ENCODE data around the gene CARHSP1.
"Not testable (repeated sequence)": the region's sequence is repeated elsewhere in the genome, so short reads cannot be mapped to it uniquely, and the experiment has no call there.

Gene CARHSP1

DNA sequence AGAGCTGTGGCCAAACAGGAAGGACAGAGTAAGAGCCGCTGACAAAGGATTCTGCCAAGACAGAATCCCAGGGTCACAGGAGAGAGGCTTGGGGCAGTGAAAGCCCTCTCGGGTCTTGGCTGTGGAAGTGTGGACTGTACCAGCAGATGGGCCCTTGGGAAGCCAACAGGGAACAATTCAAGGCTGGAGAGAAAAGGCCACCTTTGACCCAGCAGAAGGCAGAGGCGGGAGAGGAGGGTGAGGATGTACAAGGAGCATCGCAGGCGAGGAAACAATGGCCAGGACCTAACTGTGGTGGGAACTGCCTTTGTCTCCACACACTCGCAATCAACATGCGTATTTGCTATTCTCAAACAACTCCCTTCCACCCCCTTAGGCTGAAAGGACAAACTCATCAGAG is 15.7 kb downstream of the CARHSP1 start:
- no peak for DNase-seq

DNA sequence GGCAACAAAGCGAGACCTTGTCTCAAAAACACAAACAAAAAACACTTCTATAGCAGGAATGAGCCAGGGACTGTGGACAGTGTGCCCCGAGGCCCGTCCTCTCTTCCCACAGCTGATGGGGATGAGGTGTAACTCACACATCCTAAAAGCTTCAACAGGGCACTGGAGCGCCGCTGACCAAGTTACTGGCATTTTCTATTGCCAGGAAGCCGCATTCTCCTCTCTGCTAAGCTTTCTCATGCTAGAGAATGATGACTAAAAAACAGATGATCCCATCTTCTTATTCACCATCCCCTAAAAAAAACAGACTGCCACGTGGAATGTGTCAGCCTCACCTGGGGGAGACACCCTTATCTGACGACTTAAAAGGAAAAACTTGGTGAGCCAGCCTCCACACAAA is 16.3 kb downstream of the CARHSP1 start:
- DNase-seq, result no peak

DNA sequence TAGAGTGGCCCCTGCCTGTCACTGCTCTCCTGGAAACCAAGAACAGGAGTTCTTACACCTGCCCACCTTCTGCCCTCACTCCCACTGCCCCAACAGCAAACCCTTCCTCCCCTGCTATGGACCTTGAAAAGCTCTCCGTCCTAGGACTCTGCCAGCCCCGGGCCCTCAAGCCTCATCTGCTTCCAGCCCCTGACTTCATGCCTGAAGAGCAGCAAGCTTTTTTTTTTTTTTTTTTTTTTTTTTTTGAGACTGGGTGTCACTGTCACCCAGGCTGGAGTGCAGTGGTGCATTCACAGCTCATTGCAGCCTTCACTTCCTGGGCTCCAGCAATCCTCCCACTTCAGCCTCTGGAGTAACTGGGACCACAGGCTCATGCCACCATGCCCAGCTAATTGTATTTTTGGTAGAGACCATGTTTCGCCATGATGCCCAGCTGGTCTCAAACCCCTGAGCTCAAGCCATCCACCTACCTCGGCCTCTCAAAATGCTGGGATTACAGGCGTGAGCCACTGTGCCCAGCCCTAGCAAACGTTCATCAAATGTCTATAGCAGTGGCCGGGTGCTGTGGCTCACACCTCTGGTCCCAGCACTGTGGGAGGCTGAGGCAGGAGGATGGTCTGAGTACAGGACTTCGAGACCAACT is 16.9 kb downstream of the CARHSP1 start:
- no peak for DNase-seq

DNA sequence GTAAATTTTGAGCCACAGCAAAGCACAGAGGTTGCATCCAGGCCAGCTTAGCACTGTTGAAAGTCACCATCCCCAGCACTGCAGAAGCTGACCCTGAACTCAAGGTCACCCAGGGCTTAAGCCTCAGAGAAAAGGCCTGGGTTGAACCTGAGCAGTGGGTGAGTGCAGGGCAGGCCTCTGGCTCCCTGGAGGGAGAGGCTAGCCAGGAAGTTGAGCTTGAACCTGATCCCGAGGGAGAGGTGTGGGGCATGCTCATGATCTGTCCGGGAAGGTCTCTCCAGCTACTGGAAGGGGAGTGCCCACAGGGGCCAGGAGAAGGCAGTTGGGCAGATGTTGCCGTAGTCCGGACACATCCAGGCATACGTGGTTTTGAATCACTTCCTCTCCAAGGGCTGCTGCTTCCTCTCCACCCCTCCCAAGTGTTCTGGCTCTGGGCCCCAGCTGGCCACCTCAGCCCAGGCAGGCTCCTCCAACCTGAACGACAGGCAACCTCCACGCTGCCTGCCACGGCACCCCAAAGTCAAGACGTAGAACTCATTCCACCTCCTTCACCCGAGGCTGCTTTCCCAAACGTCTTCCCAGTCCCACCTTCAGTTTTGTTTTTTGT is 18.4 kb downstream of the CARHSP1 start:
- DNase-seq, result peak; percentile 64

DNA sequence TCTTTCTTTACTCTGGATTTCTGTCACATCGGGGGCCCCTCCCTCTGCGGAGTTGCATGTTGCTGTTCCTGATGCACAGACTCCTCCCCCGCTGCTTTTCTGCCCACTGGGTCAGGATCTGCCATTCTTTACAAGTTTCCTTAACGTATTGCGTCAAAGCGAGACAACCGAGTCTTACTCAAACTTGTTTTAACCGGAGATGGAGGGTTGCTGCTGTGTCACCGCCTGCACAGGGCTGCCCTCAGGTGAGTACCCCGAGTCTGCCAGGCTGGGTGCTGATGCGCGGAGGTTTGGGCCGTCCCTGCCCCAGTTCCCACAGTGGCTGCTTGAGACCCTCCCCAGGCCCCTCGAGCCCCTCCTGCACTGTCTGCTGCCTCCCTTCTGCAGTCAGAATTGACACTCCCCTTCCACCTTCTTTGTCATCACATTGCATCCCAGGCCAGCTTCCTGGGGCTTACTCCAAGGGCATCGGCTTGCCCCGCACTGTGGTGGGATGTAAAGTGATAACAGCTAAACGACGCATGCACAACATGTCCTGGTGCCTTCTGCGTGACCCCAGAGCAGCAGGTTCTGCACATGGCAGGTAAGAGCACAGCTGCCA is 19.3 kb downstream of the CARHSP1 start:
- peak; percentile 22 for DNase-seq

DNA sequence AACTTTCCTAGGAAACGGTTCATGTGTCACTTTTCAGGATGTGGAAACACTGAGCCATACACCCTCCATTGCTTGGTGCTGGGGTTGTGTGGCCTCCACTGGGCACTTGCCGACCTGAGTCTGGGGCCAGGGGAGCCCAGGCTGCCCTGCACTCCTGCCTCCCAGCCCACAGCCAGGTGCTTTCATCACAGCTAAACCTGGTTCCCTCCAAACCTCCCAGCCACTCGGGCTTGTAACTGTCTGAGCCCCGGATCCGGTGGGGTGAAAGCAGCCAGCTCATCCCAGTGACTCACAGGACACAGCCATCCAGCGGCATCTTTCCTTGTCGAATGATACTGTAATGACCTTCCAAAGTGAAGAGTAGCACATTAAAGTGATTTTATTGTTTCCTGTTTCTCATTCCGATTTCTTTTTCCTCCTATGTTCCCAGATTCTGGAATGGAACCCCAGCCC is 19.8 kb downstream of the CARHSP1 start:
- peak; percentile 15 for DNase-seq

DNA sequence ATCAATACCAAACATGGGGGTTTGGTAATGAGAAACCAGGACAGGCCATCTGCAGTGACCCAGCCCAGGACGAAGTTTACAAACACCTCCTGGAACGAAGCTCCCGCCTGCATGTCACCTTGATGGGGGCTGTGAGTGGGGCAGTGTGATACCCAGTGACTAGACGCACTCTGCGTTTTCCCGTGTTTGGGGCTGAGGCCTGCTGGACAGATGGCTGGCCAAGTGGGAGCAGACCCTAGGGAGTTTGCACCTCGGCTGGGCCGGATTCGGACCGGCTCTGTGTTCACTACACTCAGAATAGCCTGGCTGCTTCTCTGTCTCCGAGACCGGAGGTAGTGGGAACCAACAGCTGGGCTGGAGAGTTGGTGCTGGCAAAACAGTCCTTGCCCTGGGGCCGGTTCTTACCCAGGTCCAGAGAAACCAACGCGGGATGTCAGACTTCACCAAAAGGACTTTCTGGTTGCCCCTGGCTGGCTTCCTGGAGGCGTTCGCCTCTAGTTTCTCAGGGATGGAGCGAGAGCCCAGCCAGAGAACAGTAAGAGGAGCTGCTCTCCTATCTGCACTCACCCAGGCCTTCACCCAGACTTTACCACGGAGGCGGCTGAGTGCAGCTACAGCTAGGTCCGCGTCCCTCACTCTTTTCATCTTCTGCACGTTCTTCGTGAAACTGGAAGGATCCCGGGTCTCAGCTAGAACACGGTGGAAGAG is 20.4 kb downstream of the CARHSP1 start:
- DNase-seq, result peak; percentile 19

DNA sequence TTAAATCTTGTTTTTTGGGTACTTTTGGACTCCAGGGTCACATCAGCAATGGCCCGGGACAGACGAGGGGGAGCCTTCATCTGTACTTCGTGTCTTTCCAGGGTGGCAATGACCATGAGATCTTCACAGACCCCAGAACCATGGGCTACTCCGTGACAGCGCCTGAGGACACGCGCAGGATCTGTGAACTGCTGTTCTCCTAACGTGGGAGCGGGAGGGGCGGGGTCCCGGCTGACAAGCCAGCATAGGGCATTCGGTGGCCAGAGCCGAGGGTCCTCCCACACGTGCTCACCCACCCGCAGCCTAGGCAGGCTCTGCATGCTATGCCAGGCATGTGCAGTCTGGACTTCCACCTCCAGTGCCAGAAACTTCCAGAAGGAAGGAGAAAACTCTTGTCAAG is 21.2 kb downstream of the CARHSP1 start:
- no peak for DNase-seq

DNA sequence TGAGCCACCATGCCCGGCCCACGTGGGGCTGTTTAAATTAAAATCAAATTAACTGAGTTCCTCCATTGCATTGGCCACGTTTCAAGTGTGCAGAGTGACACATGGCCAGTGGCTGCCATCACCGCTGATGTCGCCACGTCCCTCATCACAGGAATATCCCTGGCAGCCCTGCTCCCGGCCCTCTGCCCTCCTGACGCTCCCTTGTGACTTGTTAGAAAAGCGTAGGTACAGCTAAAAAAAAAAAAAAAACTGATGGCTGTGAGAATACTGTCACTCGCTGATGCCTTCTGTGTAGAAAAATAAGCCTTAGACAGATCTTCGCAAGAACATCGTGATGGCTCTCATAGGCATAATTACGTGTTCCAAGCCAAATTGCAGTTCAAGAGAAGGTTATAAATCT is 21.7 kb downstream of the CARHSP1 start:
- DNase-seq, result no peak

DNA sequence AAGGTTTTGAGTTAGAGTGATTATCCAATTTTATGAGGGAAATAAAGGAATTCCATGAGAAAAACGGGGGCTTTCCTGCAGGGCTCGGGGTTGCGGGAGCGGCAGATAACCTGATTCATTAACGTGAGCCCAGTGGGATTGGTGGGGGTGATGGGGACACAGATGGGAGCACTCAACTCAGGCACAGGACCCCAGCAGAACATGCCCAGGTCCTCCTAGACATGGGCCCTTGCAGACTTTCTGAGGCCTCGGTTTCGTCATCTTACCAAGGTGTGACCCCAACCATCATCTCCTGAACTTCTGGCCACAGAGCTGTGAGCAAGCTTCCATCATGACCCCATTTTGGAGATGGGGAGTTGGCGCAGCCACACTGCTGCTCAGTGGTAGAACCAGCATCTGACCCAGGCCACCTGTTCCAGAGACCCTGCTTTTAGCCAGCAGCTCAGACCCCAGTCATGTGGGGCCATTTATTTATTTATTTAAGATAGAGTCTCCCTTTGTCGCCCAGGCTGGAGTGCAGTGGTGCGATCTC is 22.3 kb downstream of the CARHSP1 start:
- DNase-seq, result no peak

DNA sequence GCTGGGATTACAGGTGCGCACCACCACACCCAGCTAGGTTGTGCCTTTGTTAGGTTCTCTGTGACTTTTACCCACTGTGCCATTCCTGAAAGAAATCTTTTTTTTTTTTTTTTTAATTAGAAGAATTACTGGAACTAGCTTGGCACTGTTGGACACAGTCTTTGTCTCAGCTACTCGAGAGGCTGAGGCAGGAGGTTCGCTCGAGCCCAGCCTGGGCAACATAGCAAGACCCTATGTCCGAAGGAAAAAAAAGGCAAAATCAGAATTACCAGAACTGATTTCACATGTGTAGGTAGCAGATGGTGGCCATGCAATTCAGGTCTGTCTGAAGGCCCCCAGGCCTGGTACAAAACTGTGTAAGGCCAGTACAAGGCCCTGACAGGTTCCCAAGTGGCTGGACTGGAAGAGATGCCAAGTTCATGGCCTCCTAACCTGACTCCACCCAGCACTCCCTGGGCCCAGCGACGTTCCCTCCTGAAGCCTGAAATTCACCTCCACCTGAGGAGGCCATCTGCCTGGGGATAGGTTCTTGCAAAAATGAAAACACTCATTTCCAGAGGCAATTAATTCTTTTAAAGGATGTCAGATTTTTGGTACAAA is 23.0 kb downstream of the CARHSP1 start:
- DNase-seq, result no peak

DNA sequence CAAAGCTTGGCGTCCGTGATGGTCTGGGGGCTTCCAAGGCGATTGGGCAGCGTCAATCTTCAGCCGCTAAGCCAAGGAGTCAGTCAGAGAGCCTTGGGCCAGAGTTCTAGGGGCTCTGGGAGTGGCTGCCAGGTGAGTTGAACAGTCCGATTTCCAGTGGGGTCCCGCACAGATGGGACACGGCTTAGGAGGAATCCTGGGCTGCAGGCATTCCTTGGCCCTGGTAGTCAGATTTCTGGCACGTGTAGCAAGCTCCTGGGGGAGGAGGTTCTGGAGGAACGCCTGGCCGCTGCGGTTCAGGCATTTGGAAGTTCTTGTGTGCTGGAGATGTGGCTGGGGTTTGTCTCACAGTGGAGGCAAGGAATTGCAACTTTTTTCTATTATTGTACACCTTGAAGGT is 25.5 kb downstream of the CARHSP1 start:
- not testable (repeated sequence) for DNase-seq

DNA sequence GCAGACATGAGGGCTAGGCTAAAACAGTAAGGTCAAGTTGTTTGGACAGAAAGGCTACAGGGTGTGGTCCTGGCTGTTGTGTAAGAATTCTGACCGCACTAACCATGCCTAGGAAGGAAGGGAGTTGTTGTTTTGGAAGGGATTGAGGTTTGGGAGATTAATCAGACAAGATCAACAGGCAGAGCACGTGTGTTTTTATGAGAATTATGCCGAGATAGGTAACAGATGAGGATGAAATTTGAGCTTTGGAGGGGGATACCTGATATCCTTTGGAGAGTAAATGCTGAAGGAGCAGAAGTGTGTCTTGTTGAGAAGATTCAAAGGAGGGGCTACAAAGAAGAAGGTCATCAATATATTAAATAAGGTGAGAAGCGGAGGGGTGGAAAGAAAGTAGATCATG is 26.8 kb downstream of the CARHSP1 start:
- not testable (repeated sequence) for DNase-seq

DNA sequence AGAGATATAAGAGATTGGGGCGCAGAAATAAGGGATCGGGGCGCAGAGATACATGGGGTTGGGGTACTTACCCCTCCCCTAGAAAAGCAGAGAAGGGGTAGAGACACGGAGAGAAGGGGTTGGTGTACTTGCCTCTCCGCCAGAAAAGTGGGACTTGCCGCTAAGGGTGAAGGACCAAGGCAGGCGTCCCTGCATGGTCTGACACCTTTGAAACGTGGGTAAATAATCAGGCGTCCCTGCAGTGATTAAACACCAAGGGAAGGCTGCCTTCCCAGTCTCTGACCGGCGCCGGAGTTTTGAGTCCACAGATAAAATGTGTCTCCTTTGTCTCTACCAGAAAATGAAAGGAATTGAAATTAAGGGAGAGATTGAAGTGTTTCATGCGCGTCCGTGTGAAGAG is 31.2 kb downstream of the CARHSP1 start:
- not testable (repeated sequence) for DNase-seq

DNA sequence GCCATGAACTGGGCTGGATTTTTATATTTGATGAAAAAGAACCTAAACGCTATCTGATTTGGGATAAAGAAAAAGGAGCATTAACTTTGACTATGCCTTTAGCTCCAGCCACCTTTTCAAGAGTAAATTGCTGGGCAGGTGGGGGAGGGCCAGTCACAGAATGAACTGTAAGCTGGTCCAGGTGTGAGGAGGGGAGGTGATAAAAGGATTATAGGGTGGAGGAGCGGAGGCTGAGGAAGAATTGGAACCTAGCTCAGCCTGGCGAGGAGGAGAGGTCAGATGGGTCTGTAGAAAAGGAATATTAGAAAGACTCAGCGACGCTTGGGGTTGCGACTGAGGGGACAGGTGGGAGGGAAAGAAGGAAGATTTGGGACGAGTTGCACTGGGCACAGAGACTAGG is 32.0 kb downstream of the CARHSP1 start:
- not testable (repeated sequence) for DNase-seq

DNA sequence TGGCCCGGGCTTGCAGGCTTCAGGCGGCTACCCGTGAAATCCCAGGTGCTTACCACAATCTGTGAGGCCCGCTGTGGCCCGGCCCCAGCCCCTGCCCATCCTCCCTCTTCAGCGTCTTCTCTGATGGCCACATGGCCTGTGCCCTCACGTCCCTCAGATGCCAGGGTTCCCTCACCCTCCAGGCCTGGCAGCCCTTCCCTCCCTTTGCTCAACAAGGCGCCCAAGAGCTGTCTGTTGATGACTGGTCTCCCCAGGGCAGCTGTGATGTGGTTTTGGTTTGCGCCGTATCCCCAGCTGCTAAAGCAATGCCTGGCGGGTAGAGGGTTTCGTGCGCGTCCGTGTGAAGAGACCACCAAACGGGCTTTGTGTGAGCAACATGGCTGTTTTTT is 36.1 kb downstream of the CARHSP1 start:
- no peak for DNase-seq

DNA sequence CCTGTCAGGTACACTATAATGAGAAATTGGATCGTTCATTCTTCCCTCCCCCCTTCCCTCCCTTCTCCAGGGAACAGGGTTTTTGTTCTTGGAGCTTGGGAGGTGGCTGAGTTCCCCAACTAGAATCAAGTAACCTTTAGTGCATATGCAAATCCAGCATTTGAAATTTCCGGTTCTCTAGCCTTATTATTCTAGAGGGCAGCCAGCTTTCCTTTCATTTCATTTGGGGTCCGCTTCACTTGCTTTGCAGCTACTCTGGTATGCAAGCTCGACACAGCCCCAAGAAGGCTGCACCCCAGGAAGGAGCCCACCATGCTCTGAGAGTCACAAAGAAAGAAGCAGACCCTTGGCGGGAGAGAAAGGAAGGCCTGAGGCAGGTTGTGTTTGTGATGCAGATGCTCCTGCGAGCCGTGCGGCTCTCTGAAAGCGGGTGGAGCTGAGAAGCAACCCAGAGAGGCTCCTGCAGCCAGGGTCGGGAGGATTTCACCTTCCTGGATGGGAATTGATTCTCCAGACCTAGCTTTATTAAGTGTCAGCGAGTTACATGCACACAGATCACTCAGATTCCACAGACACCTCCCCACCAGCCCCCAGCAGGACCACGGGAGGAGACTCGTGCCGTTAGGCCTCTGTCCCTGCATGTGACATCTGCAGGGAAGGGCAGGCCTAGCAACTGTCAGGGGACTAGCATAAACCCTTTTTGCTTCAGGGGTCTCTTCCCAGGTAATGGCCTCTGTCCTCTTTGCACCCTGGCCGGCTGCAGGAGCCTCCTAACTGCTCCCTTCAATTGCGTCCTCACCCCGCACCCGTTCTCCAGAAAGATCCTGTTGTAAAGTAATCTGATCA is 36.7 kb downstream of the CARHSP1 start:
- no peak for DNase-seq

DNA sequence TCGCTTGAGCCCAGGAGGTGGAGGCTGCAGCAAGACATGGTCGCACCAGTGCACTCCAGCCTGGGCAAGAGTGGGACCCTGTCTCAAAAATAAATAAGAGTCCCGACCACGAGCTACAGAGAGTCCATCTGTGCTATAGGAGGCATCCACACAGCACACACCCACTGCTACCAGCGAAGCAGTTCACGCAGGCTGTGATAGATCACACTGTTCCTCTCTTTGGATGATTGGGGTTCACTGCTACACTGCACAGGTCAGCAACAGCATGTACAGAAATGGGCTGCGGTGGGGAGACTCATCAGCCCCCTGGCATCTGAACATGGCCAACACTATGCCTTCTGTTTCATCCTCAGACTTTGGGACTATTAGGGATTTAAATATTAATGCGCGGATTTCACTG is 37.4 kb downstream of the CARHSP1 start:
- DNase-seq, result no peak

DNA sequence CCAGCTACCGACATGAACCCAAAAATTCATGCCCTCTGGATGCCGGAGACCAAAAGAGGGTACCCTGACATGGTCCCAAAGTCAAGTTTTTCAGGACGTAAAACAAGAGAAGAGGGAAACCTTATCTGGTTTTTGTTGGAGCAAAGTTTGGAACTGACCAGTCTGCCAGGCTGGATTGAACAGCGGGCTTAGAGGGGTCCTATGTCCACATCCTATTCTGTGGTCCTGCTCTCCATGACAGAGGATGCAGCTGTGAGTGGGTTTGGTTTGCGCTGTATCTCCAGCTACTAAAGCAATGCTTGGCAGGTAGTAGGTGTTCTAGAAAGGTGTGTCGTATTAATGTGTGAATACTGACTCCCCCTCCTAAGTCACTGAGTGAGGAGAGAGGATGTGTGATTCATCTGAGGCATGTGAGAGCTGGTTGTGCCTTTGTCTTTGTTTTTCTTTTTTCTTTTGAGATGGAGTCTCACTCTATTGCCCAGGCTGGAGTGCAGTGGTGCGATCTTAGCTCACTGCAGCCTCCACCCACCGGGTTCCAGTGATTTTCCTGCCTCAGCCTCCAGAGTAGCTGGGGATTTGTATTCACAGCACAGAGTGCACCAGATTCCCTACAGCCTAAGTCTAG is 40.2 kb downstream of the CARHSP1 start:
- no peak for DNase-seq

DNA sequence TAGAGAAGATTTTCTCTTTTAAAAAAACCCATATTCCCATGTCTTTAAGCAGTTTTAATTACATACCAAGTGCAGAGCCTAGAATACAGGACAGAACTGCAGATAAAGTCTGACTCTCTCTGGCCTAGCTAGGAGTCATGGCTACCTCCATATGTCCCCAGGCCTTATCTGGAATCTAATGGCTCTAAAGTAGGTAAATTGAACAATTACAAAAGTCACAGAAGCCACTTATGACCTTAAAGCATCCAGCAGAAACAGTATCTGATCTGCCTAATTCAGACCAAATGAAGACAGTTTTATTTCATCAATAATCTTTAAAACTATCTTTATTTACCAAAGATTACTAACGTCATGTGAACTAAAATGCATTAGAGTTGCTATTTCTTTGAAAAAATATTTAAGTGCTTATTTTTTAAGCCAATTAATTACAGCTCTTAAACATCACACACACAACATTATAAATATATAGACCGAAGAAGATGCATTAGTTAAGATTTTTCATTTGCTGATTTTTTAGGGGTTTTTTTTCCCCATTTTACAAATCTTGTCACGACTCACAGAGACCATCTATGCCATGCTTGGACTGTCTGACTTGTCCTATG is 42.4 kb downstream of the CARHSP1 start:
- DNase-seq, result no peak

DNA sequence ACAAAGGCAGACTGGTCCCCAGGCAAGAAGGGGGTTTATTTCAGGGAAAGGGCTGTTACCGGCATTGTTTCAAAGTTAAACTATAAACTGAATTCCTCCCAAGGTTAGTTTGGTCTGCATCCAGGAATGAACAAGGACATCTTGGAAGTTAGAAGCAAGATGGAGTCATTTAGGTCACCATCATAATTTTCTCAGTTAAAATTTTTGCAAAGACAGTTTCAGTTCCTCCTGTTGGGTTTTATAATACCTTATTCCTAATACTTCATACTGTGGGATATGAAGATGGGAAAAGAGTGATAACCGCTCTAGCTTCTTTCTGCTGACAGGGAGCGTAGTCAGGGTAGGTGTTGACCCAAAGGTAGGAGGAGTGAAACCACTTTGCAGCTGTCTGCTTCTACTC is 46.4 kb downstream of the CARHSP1 start:
- no peak for DNase-seq

Measured in femur (tissue), 1 donor.